Hepatic stellate cell (primary cell): ENCODE measurements around the gene PRND.
"Not testable (repeated sequence)": the region's sequence is repeated elsewhere in the genome, so short reads cannot be mapped to it uniquely, and the experiment has no call there.

ENCODE experiments used
- DNase-seq: peaks from one replicate; pipeline ENCODE4 v3.0.0; 2011; ENCODE audit warnings: low spot score

The PRND gene

GRCh38 chr20:4737857-4738627, 16.3 kb downstream of the PRND start:
- DNase-seq: no peak

GRCh38 chr20:4740774-4741431, 19.2 kb downstream of the PRND start:
- no peak for DNase-seq

GRCh38 chr20:4748847-4749246, 27.1 kb downstream of the PRND start:
- DNase-seq: no peak

GRCh38 chr20:4749326-4749725, 27.6 kb downstream of the PRND start:
- no peak for DNase-seq

GRCh38 chr20:4750381-4750780, 28.7 kb downstream of the PRND start:
- DNase-seq: no peak

GRCh38 chr20:4759100-4759884, 37.6 kb downstream of the PRND start:
- DNase-seq: not testable (repeated sequence)

- DNase-seq: no peak
Observed at GRCh38 chr20:4763261-4763660, 41.6 kb downstream of the PRND start.

GRCh38 chr20:4763723-4764510, 42.2 kb downstream of the PRND start:
- no peak for DNase-seq

GRCh38 chr20:4764805-4765204, 43.1 kb downstream of the PRND start:
- no peak for DNase-seq

GRCh38 chr20:4765681-4766080, 44.0 kb downstream of the PRND start:
- DNase-seq: no peak

GRCh38 chr20:4766631-4767030, 44.9 kb downstream of the PRND start:
- DNase-seq: no peak

- no peak for DNase-seq
Observed at GRCh38 chr20:4767084-4767483, 45.4 kb downstream of the PRND start.

- no peak for DNase-seq
Observed at GRCh38 chr20:4769328-4769727, 47.6 kb downstream of the PRND start.

GRCh38 chr20:4770026-4770425, 48.3 kb downstream of the PRND start:
- no peak for DNase-seq

- no peak for DNase-seq
Observed at GRCh38 chr20:4771004-4771403, 49.3 kb downstream of the PRND start.

GRCh38 chr20:4772132-4772531, 50.4 kb downstream of the PRND start:
- DNase-seq: no peak

GRCh38 chr20:4773014-4773413, 51.3 kb downstream of the PRND start:
- DNase-seq: not testable (repeated sequence)

GRCh38 chr20:4773736-4774135, 52.0 kb downstream of the PRND start:
- no peak for DNase-seq

- DNase-seq: no peak
Observed at GRCh38 chr20:4774207-4774606, 52.5 kb downstream of the PRND start.

- DNase-seq: no peak
Observed at GRCh38 chr20:4775322-4776078, 53.8 kb downstream of the PRND start.

GRCh38 chr20:4776079-4776630, 54.4 kb downstream of the PRND start:
- no peak for DNase-seq
